KBM-7 (cell line): ENCODE data around the gene PHF21B.

ENCODE experiments used
- DNase-seq: peaks from one replicate; pipeline ENCODE4 v3.0.0-alpha.2; 2015
- in situ Hi-C: fragments of 300-500 bp; cut with MboI; formaldehyde crosslinking; loops from 2 replicates; pipeline ENCODE4 v1.14.3; 2020; ENCODE audit warnings: low sequenced_read_pairs, low pct_unique_long_range_greater_than_20kb, mixed read lengths

Gene PHF21B

DNA sequence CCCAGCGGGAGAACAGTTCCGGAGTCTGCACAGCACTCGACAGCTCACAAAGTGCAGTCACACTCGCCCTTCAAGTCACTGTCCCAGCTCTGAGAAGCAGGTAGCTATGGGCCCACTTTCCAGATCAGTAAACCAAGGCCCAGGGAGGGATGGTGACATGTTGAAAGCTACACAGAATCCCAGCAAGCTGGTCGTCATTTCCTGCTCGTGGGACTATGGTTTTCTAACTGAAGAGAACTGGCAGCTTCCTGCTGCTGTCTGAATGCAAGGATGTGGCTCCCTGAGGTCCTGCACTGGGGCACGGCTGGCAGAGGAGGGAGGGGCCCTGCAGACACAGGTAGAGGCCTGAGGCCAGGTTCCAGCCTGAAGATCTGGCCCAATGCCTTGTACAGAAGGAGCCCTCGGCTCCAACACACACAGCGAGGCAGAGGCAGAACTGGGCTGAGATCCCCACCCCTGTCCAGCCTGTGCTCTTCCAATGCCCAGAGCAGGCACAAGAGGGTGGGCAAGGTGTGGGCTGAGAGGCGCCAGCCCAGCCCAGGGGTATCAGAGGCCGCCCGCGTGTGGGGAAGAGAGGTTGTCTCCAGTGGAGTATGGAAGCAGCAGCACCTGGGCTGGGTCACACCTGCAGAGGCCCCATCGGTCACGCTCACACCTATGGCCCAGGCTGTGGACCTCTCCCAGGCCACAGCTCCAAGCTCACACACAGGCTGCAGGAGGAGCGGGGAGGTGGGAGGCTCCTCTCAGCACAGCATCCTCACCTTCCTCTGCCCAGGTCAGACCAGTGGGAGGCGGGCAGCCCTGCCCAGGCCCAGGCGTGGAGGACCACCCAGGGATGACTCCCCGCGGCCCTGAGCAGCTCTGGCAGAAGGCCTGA is 119.2 kb downstream of the PHF21B start:
- in situ Hi-C loops, result no loop called here
- DNase-seq, result no peak

DNA sequence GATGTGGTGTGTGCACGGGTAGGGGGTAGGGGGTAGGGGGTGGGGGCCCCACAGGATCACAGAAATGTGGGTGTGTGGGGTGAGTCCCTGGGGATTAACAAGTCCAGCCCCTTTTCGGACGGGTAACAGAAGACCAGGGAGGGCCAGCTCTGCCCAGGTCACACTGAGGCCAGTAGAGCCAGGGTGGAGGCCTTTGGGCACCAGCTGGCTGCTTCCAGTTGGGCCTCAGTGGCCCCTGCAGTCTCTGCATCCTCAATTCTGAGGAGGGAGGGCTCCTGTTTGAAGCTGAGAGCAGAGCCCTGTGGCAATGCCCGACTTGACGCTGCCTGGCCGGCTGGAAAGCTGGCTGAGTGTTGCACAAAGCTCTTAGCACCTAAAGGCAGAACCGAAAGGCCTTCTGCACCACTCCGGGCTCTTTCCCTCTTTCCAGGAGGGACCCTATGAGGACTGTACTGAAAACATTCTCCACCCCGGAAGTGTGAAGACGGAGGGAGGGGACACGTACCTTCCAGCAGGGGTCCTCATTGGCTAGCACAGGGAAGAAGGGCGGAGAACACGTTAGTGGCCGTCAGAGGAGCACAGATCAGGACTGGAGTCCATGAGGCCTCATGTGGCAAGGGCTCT is 120.4 kb downstream of the PHF21B start:
- in situ Hi-C loops, result no loop called here
- DNase-seq, result no peak

DNA sequence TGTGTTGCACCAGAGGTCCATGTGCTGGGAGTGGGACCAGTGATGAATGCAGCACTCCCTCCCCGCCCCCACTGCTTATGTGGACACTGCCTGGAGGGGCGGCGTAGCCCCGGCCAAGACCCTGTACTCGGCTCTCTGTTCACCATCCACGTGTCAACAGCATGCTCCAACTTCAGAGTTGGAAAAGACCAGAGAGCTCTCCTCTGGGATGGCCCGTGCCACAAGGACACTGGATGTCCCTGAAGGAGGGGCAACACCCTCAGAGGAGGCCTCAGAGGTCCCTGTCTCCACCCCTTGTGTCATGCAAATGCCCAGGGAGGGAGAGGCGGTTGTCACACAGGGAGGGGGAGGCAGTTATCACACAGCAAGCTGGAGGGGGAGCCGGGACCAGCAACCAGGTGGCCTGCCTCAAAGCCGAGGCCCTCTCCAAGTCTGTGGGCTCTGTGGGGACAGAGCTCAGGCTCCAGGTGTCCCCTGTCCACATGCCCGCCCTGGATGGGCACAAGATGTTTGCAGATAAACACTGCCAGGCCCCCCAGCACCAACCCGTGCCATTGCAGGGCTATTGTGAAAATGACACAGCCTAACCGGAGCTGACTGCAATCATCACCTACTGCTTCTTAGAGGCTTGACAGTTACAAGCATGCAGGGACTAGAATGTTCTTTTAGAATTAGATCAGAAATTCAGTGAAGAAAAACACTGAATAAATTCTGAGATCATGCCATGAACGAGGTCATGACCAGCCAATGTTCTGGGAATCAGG is 121.1 kb downstream of the PHF21B start:
- in situ Hi-C loops, result no loop called here
- no peak for DNase-seq

DNA sequence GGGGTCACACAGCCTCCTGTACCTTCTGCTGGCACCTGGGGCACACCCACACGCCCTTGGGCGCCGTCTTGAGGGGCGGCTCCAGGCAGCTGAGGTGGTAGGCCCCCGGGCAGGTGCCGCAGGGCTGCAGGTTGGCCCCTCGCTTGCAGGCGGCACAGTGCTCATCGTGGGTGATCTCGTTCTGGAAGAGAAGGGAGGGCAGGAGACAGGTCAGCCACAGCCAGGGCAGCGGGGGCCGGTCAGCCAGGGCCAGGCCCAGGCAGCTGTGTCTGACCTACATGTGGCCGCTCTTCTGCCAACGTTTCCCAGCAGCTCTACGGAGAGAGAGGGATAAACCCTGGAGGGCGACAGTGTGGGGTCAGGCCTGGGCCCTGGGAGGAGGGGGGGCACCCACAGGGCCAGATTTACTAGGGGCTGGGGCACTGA is 121.9 kb downstream of the PHF21B start:
- in situ Hi-C loops, result no loop called here
- DNase-seq, result no peak

DNA sequence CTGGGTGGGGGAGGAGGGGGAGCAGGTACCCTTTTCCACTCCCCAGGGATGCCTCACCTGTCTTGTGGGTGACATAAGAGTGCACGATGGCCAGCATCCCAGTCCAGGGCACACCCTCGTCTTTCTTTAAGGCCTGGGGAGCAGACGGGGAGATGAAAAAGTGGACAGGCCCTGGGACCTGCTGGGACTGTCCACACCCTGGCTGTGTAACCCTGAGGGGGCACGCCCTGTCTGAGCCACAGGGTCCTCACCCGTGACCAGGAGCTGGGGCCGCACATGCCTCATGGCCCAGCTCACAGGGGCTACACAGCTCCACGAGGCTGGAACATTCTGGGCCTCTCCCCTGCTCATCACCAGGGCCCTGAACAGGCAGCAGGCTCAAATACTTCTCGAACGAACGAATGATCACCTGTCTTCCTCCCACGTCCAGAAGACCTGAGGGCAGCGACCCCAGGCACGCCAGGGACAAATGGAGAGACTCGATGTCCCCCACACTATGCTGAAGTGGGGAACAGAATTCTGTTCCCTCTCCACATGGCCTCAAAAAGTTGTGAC is 123.9 kb downstream of the PHF21B start:
- DNase-seq, result no peak
- in situ Hi-C loops, result no loop called here

DNA sequence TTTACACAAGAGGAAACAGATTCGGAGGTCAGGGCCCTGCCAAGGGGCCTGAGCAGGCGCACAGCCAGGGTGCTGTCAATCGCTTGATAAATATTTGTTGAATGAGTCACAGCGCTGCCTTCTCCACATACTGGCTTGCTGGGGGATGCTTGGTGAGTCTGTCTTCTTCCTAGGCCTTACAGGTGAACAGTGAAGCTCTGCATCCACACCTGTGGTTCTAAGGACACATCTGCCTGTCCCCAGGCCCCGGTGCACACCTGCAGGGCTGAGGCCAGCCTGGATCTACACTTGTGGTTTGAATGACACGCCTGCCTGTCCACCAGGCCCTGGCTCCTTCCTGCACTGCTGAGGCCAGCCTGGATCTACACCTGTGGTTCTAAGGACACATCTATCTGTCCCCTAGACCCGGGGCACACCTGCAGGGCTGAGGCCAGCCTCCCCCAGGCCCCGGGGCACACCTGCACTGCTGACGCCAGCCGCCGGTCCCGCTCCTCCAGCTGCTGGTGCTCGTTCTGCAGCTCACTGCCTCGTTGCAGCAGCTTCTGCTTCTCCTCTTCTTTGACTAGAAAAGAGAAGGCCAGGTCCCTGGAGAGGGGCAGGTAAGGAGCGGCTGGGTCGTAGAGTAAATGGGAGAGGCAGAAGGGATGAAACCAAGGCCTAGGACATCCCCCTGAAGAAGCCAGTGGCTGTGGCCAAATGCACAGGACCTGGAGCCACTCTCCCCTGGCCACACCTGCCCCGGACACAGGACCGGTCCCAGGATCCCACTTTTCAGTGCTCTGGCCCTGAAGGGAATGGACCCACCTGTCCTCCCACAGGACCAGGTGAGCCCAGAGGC is 124.6 kb downstream of the PHF21B start:
- DNase-seq, result no peak
- in situ Hi-C loops, result no loop called here

DNA sequence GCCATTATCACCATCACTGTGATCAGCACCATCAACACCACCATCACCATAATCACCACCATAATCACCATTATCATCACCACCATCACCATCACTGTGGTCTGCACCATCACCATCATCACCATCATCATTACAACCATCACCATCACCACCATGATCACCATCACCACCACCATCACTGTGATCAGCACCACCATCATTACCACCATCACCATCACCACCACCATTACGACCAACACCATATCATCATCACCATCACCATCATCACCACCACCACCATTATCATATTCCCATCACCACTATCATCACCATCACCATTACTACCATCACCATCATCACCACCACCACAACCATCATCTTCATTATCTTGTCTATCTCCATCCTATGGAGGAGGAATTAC is 125.2 kb downstream of the PHF21B start:
- in situ Hi-C loops, result no loop called here
- no peak for DNase-seq

DNA sequence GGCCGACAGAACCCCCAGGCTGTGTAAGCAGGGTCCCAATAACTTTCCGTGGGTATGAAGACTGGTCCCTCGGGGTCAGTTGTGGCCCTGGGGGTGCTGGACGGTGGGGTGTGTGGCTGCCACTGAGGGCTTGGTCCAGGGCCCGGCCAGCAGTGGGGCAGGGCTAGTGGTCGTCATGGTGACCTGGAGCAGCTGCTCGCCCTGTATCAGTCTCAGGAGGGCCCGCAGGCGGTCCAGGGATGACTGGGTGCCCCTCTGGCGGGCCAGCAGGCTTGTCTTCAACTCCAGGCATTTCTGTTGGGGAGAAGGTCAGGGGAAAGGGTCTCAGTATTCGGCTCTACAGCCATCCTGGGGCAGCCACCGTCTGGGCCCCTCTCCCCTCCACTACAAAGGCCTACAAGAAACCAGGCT is 126.8 kb downstream of the PHF21B start:
- in situ Hi-C loops, result no loop called here
- no peak for DNase-seq

DNA sequence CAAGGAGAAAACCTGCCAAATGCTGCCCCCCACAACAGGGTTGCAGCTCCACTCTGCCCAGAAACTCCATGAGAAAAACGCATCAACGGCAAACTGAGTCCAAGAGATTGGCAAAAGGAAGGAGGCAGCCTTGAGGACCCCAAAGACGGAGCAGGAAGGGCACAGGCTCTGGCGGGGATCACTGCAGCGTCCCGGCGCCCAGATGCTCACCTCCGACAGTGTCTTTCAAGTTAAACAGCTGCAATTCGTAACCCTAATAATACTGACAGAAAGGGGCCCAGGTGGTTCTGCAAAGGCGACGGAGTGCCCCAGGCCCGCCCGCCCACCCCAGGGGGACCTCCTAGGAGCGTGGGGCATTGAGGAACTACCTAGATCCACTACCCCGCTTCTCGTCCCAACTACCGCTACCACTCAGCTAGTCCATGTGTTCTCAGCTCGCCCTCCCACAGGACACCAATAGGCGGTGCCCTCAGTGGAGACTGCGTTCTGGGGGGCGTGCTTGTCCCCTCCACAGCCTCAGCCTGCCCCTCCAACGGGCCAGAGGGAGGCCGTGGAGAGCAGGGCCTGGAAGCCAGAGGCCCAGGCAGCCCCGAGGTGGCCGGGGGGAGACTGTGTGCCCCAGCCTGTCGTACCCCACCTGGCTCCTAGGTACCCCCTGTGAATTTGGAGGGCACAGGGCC is 127.4 kb downstream of the PHF21B start:
- in situ Hi-C loops, result no loop called here
- DNase-seq, result no peak

DNA sequence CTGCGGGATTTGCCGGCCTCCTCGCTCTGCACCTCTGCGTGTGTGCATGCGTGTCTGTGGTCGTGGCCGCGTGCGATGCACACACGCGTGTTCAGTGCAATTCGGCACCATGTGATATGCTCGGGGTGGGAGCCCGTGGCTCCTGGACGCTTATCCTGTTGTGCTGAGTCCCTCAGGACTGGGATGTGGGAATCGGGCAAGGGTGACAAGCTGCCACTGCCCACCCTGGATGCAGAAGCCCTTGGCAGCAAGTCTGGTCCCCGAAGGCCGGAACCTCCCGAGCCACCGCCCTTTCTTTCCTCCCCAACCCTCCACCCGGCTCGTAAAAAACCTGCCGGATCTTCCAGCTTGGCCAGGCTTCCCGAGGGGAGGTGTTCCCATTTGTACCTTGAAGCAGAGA is 128.2 kb downstream of the PHF21B start:
- in situ Hi-C loops, result no loop called here
- DNase-seq, result no peak

DNA sequence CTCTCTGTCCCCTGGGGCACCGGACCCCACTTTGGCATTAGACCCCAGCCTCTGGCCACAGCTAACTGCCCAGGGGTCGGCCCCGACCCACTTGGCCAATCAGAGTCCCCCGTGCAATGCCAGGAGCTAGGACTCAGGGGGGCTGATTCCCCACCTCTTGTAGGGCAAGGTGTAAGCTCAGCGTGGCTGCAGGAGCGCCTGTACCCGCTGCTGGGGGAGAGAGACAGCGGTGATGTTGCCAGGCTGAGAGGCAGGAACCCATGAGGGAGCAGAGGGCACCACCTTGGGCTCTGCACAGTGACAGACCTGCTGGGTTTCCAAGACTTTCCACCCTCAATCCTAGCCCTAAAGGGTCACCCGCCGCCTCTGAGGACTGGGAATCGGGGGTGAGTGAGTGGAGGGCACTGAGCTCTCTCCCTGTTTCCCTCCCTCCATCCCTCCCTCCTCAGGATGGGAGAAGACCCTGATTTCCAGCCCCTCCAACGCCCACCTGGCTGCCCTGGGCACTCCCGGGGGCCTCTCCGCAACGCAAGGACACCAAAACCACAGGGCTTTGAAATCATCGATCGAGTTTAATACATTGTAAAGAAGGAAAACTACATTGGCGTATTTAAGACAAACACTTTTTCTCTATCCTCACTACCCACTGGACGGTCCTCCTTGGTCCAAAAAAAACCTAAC is 129.1 kb downstream of the PHF21B start:
- in situ Hi-C loops, result no loop called here
- DNase-seq, result no peak

DNA sequence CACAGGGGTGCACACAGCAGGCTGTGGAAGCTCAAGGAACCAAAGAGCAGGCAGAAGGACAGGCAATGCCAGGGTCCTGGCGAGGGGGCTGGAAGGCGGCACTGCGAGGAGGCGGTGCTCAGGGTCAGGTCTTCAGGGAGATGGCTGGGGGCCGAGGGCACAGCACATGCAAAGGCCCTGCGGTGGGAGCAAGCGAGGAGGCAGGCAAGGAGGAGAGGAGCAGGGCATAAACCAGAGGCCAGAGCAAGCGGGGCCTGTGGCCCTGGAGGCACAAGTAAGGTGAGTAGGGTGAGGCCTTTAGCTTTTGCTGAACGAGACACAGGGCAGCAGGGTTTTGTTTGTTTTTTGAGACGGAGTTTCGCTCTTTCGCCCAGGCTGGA is 130.5 kb downstream of the PHF21B start:
- in situ Hi-C loops, result no loop called here
- DNase-seq, result no peak

DNA sequence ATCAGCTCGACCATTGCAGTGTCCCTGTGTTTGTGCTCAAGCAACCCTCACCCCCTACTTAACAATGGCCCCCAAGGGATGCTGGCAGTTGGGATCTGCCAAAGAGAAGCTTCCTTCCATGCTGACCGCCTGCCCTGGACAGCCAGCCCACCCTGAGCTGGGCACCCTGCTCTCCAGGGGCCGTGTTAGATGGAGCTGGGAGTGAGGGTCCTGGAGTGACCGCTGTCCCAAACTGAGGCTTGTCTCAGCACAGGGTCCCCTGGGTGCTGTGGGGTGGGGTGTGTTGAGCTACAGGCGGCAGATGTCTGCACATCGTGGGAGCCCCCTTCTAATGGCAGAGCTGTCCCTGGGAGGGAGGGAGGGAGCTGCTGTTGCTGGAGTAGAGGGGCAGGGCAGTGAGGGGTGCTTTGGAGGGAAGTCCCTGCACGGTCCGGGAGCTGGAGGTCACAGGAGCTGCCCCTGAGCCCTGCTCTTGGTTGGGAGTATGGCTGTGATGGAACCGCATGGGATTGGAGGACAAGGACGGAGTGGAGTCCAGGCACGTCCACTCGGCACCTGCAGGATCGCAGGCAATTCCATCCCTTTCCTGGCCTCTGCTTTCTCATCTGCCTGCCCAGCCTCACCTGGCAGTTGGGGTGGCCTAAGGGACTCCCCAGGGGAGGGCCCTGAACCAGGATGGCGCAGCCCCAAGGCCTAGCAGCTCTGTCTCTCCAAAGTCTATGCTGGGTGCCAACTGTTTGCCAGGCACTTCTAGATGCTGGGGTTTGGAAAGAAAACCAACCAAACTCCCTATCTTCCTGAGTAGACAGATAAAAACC is 131.1 kb downstream of the PHF21B start:
- DNase-seq, result no peak
- in situ Hi-C loops, result no loop called here

DNA sequence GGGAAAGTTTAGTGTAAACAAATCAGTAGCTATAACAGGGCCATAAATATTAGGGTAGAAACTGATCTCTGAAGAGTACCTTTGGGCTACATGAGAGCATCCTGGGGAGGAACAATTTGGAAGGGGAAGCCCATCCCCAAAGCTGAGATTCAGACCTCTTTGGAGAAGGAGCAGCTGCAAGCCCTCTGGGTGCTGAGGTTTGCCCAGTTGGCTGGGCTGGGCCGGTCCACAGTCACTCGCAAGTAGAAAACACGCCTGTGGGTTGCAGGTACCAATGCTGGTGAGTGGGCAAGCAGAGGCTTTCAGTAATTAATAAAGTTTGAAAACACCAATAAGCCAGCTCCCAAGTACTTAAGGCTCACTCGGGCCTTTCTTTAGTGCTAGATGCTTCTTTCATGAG is 132.9 kb downstream of the PHF21B start:
- in situ Hi-C loops, result no loop called here
- no peak for DNase-seq

DNA sequence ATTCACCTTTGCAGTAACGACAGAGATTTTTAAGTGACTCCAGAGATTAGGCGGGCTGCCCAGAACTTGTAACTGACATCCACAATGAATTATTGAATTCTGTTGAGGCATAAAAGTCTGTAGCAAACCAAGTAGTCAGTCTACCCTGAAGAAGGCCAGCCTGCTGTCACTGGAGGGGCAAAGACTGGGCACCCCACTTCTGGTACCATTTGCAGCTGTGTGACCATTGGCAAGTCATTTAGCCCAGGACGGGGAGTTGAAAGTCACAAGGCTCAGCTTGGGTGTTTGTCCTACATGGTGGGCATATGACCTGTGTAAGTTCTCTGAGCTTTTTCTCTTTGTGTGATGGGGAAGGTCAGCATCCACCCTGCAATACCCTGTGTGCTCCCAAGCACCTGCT is 138.0 kb downstream of the PHF21B start:
- no peak for DNase-seq
- in situ Hi-C loops, result no loop called here

DNA sequence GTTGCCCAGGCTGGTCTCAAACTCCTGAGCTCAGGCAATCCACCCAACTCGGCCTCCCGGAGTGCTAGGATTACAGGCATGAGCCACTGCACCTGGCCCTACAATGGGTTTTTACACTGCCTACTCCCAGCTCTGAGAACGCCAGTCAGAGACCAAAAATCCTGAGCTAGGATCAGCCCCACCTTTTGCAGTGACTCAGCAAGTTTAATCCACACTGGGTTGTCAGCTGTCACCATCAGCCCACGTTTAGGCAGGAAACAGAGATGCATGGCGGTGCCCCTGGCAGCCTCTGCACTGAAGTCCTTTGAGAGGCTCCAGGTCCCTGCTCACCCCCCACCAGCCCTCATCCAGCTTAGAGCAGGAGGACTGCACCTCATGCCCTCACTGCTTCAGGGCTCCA is 139.8 kb downstream of the PHF21B start:
- in situ Hi-C loops, result no loop called here
- DNase-seq, result no peak

DNA sequence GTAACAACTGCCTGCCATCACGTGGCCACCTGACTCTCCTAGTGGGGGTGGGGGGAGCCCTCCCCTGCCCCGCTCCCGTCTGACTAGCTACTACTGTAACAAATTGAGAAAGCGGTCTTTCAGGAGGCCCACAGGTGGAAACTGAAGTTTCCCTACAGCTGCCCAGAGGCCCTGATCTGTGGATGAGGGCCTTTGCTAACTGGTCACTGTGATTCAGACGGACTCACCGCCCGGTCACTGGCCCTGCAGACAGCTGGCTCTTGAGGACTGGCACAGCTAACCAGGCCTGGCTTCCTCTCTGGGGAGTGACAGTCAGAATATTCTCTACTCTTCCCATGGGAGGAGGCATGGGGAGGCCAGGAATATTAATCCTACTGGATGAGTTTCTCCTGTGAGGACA is 140.6 kb downstream of the PHF21B start:
- no peak for DNase-seq
- in situ Hi-C loops, result no loop called here
